Kidney glomerular epithelial cell (primary cell): ENCODE data around the gene PLCB2.

Experiments used
- DNase-seq: peaks from one replicate; lab custom pipeline; 2025; lab: John Stamatoyannopoulos, UW

PLCB2 gene

GRCh38 chr15:40249477-40250303 is 58.0 kb downstream of the PLCB2 start:
- DNase-seq, result peak; percentile 16

GRCh38 chr15:40248006-40248783 is 59.5 kb downstream of the PLCB2 start:
- no peak for DNase-seq

- DNase-seq, result no peak
Measured at GRCh38 chr15:40247406-40247971, 60.2 kb downstream of the PLCB2 start.

- DNase-seq, result no peak
Measured at GRCh38 chr15:40246496-40247280, 61.0 kb downstream of the PLCB2 start.

GRCh38 chr15:40245666-40246450 is 61.9 kb downstream of the PLCB2 start:
- no peak for DNase-seq

GRCh38 chr15:40244961-40245523 is 62.7 kb downstream of the PLCB2 start:
- DNase-seq, result no peak

GRCh38 chr15:40243126-40243810 is 64.5 kb downstream of the PLCB2 start:
- no peak for DNase-seq

GRCh38 chr15:40242601-40243000 is 65.1 kb downstream of the PLCB2 start:
- no peak for DNase-seq

- DNase-seq, result no peak
Measured at GRCh38 chr15:40242213-40242599, 65.5 kb downstream of the PLCB2 start.

- DNase-seq, result no peak
Measured at GRCh38 chr15:40241269-40242212, 66.2 kb downstream of the PLCB2 start.

GRCh38 chr15:40240619-40241221 is 67.0 kb downstream of the PLCB2 start:
- no peak for DNase-seq

GRCh38 chr15:40239693-40240618 is 67.8 kb downstream of the PLCB2 start:
- DNase-seq, result no peak

GRCh38 chr15:40239404-40239692 is 68.4 kb downstream of the PLCB2 start:
- DNase-seq, result no peak

GRCh38 chr15:40238532-40239403 is 69.0 kb downstream of the PLCB2 start, which contains the start of gene PAK6:
TSS of gene PAK6 (plus strand) at chr15:40239063. CDS start at chr15:40264786, 25,723 bp downstream.
- DNase-seq, result peak; percentile 65
